WERI-Rb-1 (cell line): ENCODE results near the gene DNAJC8.

Experiments used
- DNase-seq: peaks from one replicate; pipeline ENCODE4 v3.0.0-alpha.2; 2020
- H3K27ac ChIP-seq: fragments of 250-450 bp; sonication (Bioruptor Pico); 2 replicates; pipeline ENCODE4 v1.5.1; 2020; ENCODE audit warnings: mild to moderate bottlenecking, moderate library complexity
- H3K27me3 ChIP-seq: fragments of 250-450 bp; sonication (Bioruptor Pico); 2 replicates; pipeline ENCODE4 v1.5.1; 2021; ENCODE audit warnings: mild to moderate bottlenecking, low read depth, moderate library complexity; ENCODE audit not compliant: insufficient read depth, severe bottlenecking
- H3K36me3 ChIP-seq: fragments of 250-450 bp; sonication (Bioruptor Pico); 2 replicates; pipeline ENCODE4 v1.5.1; 2020; ENCODE audit warnings: mild to moderate bottlenecking, moderate library complexity
- H3K4me3 ChIP-seq: 2 replicates; pipeline ENCODE4 v1.5.1; 2011; ENCODE audit warnings: low read depth, mild to moderate bottlenecking, control low read depth, low read length
- H3K9me3 ChIP-seq: fragments of 250-450 bp; sonication (Bioruptor Pico); 2 replicates; pipeline ENCODE4 v1.5.1; 2021; ENCODE audit warnings: mild to moderate bottlenecking, moderate library complexity; ENCODE audit not compliant: severe bottlenecking
- TF ChIP-seq, protein P1 (sequence below): IDR thresholded peaks from 2 replicates; pipeline ENCODE4 v1.5.1; 2011; ENCODE audit warnings: low read depth, mild to moderate bottlenecking, control low read depth, inconsistent platforms, low read length

Gene DNAJC8

GRCh38 chr1:28160782-28161266 is 72.0 kb downstream of the DNAJC8 start:
- DNase-seq, result no peak
- Histone ChIP-seq H3K9me3 (no peaks in the 10 kb centered on the region), H3K27ac (no peak overlapping the region), H3K36me3 (no peaks in the 10 kb centered on the region; the same call in 1 of the 2 replicates), H3K27me3 (no peaks in the 10 kb centered on the region), H3K4me3 (no peak overlapping the region)
- TF ChIP-seq, protein P1, sequence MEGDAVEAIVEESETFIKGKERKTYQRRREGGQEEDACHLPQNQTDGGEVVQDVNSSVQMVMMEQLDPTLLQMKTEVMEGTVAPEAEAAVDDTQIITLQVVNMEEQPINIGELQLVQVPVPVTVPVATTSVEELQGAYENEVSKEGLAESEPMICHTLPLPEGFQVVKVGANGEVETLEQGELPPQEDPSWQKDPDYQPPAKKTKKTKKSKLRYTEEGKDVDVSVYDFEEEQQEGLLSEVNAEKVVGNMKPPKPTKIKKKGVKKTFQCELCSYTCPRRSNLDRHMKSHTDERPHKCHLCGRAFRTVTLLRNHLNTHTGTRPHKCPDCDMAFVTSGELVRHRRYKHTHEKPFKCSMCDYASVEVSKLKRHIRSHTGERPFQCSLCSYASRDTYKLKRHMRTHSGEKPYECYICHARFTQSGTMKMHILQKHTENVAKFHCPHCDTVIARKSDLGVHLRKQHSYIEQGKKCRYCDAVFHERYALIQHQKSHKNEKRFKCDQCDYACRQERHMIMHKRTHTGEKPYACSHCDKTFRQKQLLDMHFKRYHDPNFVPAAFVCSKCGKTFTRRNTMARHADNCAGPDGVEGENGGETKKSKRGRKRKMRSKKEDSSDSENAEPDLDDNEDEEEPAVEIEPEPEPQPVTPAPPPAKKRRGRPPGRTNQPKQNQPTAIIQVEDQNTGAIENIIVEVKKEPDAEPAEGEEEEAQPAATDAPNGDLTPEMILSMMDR, result no peak

DNA sequence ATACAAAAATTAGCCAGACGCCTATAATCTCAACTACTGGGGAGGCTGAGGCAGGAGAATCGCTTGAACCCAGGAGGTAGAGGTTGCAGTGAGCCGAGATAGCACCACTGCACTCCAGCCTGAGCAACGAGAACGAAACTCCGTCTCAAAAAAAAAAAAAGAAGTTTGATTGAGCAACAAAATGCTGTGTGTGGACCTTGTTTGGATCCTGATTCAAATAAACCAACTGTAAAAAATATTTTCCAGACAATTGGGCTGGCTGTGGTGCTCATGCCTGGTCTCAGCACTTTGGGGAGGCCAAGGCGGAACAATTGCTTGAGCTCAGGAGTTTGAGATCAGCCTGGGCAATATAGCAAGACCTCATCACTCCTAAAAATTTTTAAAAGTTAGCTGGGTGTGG is 73.1 kb downstream of the DNAJC8 start:
- TF ChIP-seq, protein P1, result no peak
- no peaks in the 10 kb centered on the region for H3K9me3 ChIP-seq
- no peaks in the 10 kb centered on the region for H3K27me3 ChIP-seq
- no peaks in the 10 kb centered on the region; the same call in 1 of the 2 replicates for H3K36me3 ChIP-seq
- no peak overlapping the region for H3K27ac ChIP-seq
- H3K4me3 ChIP-seq, result no peak overlapping the region
- no peak for DNase-seq

- no peaks in the 10 kb centered on the region for H3K9me3 ChIP-seq
- no peaks in the 10 kb centered on the region for H3K27me3 ChIP-seq
- no peak for DNase-seq
- TF ChIP-seq, protein P1, result no peak
- H3K27ac ChIP-seq, result no peak overlapping the region
- H3K4me3 ChIP-seq, result no peak overlapping the region
- H3K36me3 ChIP-seq, result no peaks in the 10 kb centered on the region; the same call in 1 of the 2 replicates
These were observed 73.6 kb downstream of the DNAJC8 start for GRCh38 chr1:28159243-28159642.

DNA sequence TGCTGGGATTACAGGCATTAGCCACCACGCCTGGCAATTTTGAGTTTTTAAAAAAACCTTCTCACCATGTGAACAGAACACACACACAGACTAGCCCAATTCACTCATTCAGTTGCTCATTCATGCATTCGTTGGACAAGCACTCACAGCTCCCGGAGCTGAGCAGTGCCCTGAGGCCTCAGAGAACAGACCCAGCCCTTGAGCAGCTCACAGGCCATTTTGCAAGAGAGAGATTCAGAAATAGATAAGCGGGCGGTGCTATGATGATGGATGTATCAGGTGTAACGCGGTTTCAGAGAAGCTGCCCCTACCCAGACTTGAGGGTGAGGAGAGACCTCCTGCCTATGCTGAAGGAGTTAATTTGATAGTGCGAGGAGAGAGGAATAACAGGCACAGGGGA is 74.9 kb downstream of the DNAJC8 start:
- no peaks in the 10 kb centered on the region for H3K9me3 ChIP-seq
- DNase-seq, result no peak
- no peak overlapping the region for H3K27ac ChIP-seq
- TF ChIP-seq, protein P1, result no peak
- no peaks in the 10 kb centered on the region for H3K27me3 ChIP-seq
- no peaks in the 10 kb centered on the region; the same call in 1 of the 2 replicates for H3K36me3 ChIP-seq
- H3K4me3 ChIP-seq, result no peak overlapping the region

DNA sequence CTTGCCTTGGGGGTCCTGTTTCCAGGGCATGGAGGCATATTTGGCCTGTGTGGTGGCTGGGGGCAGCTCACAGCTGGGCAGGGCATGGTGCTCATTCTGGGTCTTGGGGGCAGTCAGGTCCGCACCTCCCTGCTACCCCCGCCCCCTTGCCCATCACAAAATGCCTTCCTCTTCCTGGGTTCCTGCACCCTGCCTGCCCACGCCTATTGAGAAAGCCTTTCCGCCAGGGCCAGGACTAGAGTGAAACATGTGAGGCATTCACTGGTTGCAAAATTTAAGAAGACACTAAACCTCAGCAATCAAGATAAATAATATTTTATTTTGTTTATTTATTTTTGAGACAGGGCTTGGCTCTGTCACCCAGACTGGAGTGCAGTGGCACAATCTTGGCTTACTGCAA is 76.0 kb downstream of the DNAJC8 start:
- Histone ChIP-seq H3K36me3 (no peaks in the 10 kb centered on the region; the same call in 1 of the 2 replicates), H3K27me3 (no peaks in the 10 kb centered on the region), H3K4me3 (no peak overlapping the region), H3K9me3 (no peaks in the 10 kb centered on the region), H3K27ac (no peak overlapping the region)
- DNase-seq, result no peak
- TF ChIP-seq, protein P1, result no peak

DNA sequence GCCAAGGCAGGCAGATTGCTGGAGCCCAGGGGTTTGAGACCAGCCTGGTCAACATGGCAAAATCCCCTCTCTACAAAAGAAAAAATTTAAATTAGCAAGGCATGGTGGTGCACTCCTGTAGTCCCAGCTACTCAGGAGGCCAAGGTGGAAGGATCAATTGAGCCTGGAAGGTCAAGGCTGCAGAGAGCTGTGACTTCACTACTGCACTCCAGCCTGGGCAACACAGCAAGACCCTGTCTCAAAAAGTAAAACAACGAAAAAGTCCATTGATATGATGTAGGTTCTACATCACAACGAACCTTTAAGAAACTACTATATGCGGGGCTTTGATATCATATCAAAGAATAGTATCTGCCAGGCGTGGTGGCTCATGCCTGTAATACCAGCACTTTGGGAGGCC is 77.2 kb downstream of the DNAJC8 start:
- no peaks in the 10 kb centered on the region for H3K27me3 ChIP-seq
- H3K27ac ChIP-seq, result no peak overlapping the region
- TF ChIP-seq, protein P1, result no peak
- H3K4me3 ChIP-seq, result no peak overlapping the region
- no peak for DNase-seq
- H3K36me3 ChIP-seq, result no peaks in the 10 kb centered on the region
- no peaks in the 10 kb centered on the region for H3K9me3 ChIP-seq
